Measurements from ENCODE around the gene TMEM51. TPM values are rescaled to one million over a fixed set of nuclear protein-coding genes. Genes with fewer than 3 reads are reported as not detected.

TMEM51 gene
- total and polyA plus RNA-seq, 9 of the 15 experiments (the other 6 are each of a cell fraction or from before 2014, with no cell fraction given), result 0.06 to 1.4 (median 0.58) TPM

GRCh38 chr1:15201221-15201620, 47.7 kb downstream of the TMEM51 start:
- 3% methylated on average over 4 of the region's 4 CpGs for WGBS (ENCODE audit: insufficient coverage, low coverage, missing lambda C conversion rate)
- H3K9ac ChIP-seq (ENCODE audit: insufficient read depth in 1 of 2, low read depth in 2 of 2, low read length in 2 of 2), result no peak overlapping the region
- no peak overlapping the region for H3K4me3 ChIP-seq
- peaks cover 3% of the 10 kb centered on the region; the same call in 1 of the 2 replicates for H4K20me1 ChIP-seq (replicated peaks; ENCODE audit: control insufficient read depth, insufficient read depth, low read length)
- no peak overlapping the region for H3K4me2 ChIP-seq (ENCODE audit: insufficient read depth, low read length)
- BruUV-seq (replicated peaks), result no TSS peak
- H3K9me3 ChIP-seq (replicated peaks; ENCODE audit: control insufficient read depth, insufficient read depth, low read depth, low read length), result no peaks in the 10 kb centered on the region
- ChIA-PET CTCF (ENCODE audit: low intra/inter-chr PET ratio) (no interaction called here), POLR2A (interaction anchor here (0.6 to 0.9 kb wide), 3 partner anchors 35 to 852 kb away, joined by 3 read pairs; no protein-coding TSS in a partner anchor)
- H3K27me3 ChIP-seq (ENCODE audit: control insufficient read depth in 2 of 2, insufficient read depth in 2 of 2, low read length in 2 of 2), result peaks cover 22 to 83% of the 10 kb centered on the region in 2 experiments
- in situ Hi-C loops (cut with MboI), result no loop called here
- H2AFZ ChIP-seq (ENCODE audit: low read depth, low read length), result no peak overlapping the region
- H3K9me1 ChIP-seq (ENCODE audit: control insufficient read depth, insufficient read depth, low read length), result no peaks in the 10 kb centered on the region
- FAIRE-seq (no peak), DNase-seq (ENCODE audit: extremely low read depth in 1 of 4, low spot score in 3 of 4) (no peak), ATAC-seq (no peak)
- TF ChIP-seq VEZF1 (CRISPR knock-in tag; IDR thresholded peaks at IDR 0.05) (peak; percentile 15; the same call in 1 of the 2 replicates), POLR2AphosphoS2 (IDR thresholded peaks at IDR 0.05; ENCODE audit: low read length) (no peak), PHF8 (IDR thresholded peaks at IDR 0.05; ENCODE audit: borderline replicate concordance, low read length) (no peak), SIN3B (IDR thresholded peaks at IDR 0.05; ENCODE audit: low read depth) (no peak)
- H3K79me2 ChIP-seq (ENCODE audit: control insufficient read depth, insufficient read depth, low read length), result no peaks in the 10 kb centered on the region
- intact Hi-C loops (cut with micrococcal nuclease), result no loop called here
- H3K27ac ChIP-seq (ENCODE audit: extremely low read depth, low read depth, low read length), result no peak overlapping the region
- no peaks in the 10 kb centered on the region; a peak in 1 of 5 replicates for H3K4me1 ChIP-seq (replicated peaks in 1 of 2; ENCODE audit: control insufficient read depth in 2 of 2, insufficient read depth in 2 of 2, low read length in 2 of 2)
- H3K36me3 ChIP-seq (ENCODE audit: control insufficient read depth, insufficient read depth, low read length), result no peaks in the 10 kb centered on the region
